Smooth muscle cell of trachea (primary cell): ENCODE results near the gene JPH2. TPM values are rescaled to one million over a fixed set of nuclear protein-coding genes. Genes with fewer than 3 reads are reported as not detected.

Source experiments
- total RNA-seq: library from RNA; depleted of rRNA; stranded (reverse); fragments of >200 nt; gene quantifications from 2 replicates; pipeline ENCODE4 v1.2.1, GENCODE V29; 2014

JPH2 gene
- under 0.01 and 0.50 TPM in 2 replicates for total RNA-seq

DNA sequence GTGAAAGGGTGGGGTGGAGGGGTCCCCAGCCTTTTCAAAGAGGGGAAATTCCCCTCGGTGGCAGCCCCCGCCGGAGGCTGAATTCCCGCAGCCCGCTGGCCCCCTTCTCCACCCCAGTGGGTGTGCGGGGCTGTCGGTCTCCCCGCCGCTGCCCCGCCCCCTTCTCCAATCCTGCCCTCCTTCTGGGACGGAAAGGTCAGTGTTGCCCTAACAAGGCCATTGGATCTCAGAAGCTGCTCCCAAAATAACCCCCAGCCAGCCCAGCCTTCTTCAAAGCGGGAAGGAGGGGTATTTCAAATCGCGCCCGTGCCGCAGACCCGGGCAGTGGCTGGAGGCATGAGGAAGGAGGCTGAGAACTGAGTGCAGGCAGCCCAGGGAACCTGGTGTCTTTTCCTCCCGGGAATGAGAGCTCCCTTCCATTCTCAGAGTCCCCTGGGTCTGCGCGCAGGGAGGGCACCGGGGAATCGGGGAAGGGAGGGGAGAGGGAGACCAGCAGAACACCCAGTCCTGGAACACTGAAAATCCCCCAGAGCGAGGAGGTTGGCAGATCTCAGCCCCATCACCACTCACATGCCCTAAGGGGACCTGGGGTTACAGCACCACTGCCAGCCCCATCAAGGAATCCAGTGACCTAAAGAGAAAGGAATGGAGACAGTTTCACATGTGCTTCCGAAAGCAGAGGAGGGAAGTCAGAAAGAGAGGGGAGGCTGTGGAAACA lies at the start of gene JPH2:
Gene JPH2 (minus strand): TSS at position 135 of the 718 bp plus-strand sequence. CDS start 483 bp downstream, outside the sequence.

GRCh38 chr20:44210406-44211176 lies 23.6 kb upstream of the JPH2 start, which contains the start of gene OSER1:
Gene OSER1 (minus strand): TSS chr20:44210771. CDS start chr20:44206957, 3,814 bp downstream.

Other genes starting within 250 kb of the JPH2 start
- 54.1 and 61.2 TPM in 2 replicates for gene OSER1, start 23.6 kb upstream of the JPH2 start, total RNA-seq
- gene GDAP1L1, start 60.1 kb upstream of the JPH2 start, total RNA-seq: not detected in 2 replicates
- 6.0 and 9.6 TPM in 2 replicates for gene FITM2, start 124.0 kb upstream of the JPH2 start, total RNA-seq
- gene R3HDML, start 149.9 kb upstream of the JPH2 start, total RNA-seq: not detected in 2 replicates
- not detected in 2 replicates for gene HNF4A, start 168.5 kb upstream of the JPH2 start, total RNA-seq